OCI-LY1 (cell line): ENCODE data around the gene NEGR1.

Experiments used
- EZH2 ChIP-seq: fragments of 200-600 bp; sonication (generic), shearing (Covaris generic); IDR thresholded peaks from 2 replicates; pipeline ENCODE4 v1.8.0; 2017; ENCODE audit warnings: borderline replicate concordance, mixed run types, mild to moderate bottlenecking, antibody characterized with exemption, low read length, moderate library complexity, mixed read lengths
- TF ChIP-seq, protein P1 (sequence below): fragments of 200-600 bp; sonication (generic), shearing (Covaris generic); IDR thresholded peaks from 2 replicates; pipeline ENCODE4 v1.5.1; 2017; ENCODE audit warnings: mild to moderate bottlenecking, antibody characterized with exemption, low read length, moderate library complexity, mixed read lengths

DNA sequence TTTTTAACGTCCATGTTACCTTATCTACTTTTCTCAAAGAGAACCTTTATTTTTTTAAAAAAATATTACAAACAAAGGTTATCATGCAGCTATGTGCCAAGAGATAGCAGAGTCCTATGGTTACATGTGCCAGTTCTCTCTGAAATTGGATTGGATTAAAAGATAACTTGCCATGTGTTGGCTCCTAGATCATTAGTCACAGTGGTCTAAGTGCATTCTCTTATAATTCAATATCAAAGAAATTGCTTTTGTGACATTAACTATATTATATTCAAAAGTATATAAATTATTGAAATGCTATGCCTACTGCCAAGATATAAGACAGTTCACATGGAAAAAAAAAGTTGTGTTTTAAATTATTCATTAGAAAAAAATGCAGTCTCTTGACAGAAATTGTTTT, 494.2 kb downstream of the NEGR1 start:
- TF ChIP-seq, protein P1, sequence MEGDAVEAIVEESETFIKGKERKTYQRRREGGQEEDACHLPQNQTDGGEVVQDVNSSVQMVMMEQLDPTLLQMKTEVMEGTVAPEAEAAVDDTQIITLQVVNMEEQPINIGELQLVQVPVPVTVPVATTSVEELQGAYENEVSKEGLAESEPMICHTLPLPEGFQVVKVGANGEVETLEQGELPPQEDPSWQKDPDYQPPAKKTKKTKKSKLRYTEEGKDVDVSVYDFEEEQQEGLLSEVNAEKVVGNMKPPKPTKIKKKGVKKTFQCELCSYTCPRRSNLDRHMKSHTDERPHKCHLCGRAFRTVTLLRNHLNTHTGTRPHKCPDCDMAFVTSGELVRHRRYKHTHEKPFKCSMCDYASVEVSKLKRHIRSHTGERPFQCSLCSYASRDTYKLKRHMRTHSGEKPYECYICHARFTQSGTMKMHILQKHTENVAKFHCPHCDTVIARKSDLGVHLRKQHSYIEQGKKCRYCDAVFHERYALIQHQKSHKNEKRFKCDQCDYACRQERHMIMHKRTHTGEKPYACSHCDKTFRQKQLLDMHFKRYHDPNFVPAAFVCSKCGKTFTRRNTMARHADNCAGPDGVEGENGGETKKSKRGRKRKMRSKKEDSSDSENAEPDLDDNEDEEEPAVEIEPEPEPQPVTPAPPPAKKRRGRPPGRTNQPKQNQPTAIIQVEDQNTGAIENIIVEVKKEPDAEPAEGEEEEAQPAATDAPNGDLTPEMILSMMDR: no peak
- no peak for TF ChIP-seq EZH2
